Astrocyte of the spinal cord (primary cell): ENCODE measurements around the gene ZNF813.
"Not testable (repeated sequence)": the region's sequence is repeated elsewhere in the genome, so short reads cannot be mapped to it uniquely, and the experiment has no call there.

Experiments used
- DNase-seq: peaks from one replicate; pipeline ENCODE4 v3.0.0; 2011; ENCODE audit warnings: low read depth, low spot score
- H3K4me3 ChIP-seq: 2 replicates; pipeline ENCODE4 v1.5.1; 2011; ENCODE audit warnings: low read depth, mild to moderate bottlenecking, low read length, moderate library complexity
- in situ Hi-C: cut with HindIII; loops from 2 replicates; pipeline ENCODE4 v1.10.0; 2017; ENCODE audit warnings: low sequenced_read_pairs
- TF ChIP-seq, protein P1 (sequence below): IDR thresholded peaks from 2 replicates; pipeline ENCODE4 v1.5.1; 2012; ENCODE audit warnings: low read depth, mild to moderate bottlenecking, low read length, inconsistent platforms

ZNF813 gene

GRCh38 chr19:53466726-53467484 lies 628 bp upstream of the ZNF813 start:
- in situ Hi-C loops, result no loop called here
- DNase-seq, result no peak
- peak overlapping the region; percentile 88 for H3K4me3 ChIP-seq
- TF ChIP-seq, protein P1, sequence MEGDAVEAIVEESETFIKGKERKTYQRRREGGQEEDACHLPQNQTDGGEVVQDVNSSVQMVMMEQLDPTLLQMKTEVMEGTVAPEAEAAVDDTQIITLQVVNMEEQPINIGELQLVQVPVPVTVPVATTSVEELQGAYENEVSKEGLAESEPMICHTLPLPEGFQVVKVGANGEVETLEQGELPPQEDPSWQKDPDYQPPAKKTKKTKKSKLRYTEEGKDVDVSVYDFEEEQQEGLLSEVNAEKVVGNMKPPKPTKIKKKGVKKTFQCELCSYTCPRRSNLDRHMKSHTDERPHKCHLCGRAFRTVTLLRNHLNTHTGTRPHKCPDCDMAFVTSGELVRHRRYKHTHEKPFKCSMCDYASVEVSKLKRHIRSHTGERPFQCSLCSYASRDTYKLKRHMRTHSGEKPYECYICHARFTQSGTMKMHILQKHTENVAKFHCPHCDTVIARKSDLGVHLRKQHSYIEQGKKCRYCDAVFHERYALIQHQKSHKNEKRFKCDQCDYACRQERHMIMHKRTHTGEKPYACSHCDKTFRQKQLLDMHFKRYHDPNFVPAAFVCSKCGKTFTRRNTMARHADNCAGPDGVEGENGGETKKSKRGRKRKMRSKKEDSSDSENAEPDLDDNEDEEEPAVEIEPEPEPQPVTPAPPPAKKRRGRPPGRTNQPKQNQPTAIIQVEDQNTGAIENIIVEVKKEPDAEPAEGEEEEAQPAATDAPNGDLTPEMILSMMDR, result no peak

GRCh38 chr19:53468628-53469027 lies 1.1 kb downstream of the ZNF813 start:
- not testable (repeated sequence) for H3K4me3 ChIP-seq

GRCh38 chr19:53471916-53472315 lies 4.4 kb downstream of the ZNF813 start:
- in situ Hi-C loops, result no loop called here
- TF ChIP-seq, protein P1, result no peak
- DNase-seq, result no peak
- H3K4me3 ChIP-seq, result no peak overlapping the region

More at GRCh38 chr19:53468628-53469027, 1.1 kb downstream of the ZNF813 start:
- in situ Hi-C loops, DNase-seq: not testable (repeated sequence)

DNA sequence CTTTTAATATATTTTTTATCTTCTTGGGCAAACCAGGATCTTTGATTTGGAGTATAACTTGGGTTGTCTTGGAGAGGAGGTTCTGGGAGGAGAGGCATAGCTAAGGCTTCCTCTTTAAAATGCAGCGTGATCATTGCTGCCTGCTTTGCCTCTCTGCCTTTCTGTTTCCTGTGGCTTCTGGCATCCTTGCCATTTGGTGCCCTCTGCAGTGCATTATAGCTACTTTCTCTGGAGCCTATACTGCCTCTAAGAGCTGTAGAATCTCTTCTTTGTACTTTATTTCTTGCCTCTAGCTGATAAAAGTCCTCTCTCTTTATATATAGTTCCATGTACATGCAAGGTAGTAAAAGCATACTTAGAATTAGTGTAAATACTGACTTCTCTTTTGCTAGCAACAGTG lies 7.3 kb downstream of the ZNF813 start:
- DNase-seq, in situ Hi-C loops, H3K4me3 ChIP-seq: not testable (repeated sequence)

DNA sequence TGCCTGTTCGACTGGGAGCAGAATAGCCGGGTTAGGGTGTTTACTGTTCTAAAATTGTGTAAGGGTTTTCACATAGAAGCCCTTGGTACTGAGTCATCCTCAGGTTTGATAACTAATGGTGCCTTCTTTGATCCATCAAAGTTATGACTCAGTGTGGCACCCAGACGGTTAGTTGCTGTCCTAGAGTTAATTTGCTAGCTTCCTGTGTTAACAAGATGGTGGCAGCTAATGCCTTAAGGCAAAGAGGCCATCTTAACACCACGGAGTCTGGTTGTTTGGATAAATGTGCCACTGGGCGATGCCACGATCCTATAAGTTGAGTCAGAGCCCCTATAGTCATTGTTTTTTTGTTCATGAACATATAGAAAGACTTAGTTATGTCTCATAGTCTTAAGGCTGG lies 7.9 kb downstream of the ZNF813 start:
- in situ Hi-C loops, H3K4me3 ChIP-seq, DNase-seq: not testable (repeated sequence)

GRCh38 chr19:53483751-53484150 lies 16.2 kb downstream of the ZNF813 start:
- in situ Hi-C loops, DNase-seq, H3K4me3 ChIP-seq: not testable (repeated sequence)

- H3K4me3 ChIP-seq, result no peak overlapping the region
- no peak for DNase-seq
- in situ Hi-C loops, result no loop called here
- TF ChIP-seq, protein P1, result no peak
Observed at GRCh38 chr19:53485046-53486004, 17.8 kb downstream of the ZNF813 start.

- H3K4me3 ChIP-seq, result no peak overlapping the region
- in situ Hi-C loops, result no loop called here
- TF ChIP-seq, protein P1, result no peak
- no peak for DNase-seq
Observed at GRCh38 chr19:53492153-53492552, 24.6 kb downstream of the ZNF813 start.

DNA sequence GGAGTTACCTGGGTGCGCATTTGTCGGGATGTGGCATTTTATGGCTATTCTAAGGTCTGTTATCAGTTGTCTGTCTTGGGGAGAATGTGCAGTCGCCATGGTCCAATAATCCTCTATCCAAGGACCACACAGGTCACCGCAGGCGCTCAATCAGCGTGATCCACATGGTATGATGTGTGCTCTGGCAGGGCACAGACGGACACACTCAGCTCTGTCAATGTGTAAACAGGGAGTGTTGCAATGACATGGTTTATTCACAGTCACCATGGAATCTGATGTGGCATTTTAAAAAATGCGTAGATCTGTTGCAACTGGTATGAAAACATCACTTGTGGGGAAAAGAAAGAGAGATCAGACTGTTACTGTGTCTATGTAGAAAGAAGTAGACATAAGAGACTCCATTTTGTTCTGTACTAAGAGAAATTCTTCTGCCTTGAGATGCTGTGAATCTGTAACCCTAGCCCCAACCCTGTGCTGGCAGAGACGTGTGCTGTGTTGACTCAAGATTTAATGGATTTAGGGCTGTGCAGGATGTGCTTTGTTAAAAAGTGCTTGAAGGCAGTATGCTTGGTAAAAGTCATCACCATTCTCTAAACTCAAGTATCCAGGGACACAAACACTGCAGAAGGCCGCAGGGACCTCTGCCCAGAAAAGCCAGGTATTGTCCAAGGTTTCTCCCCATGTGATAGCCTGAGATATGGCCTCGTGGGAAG lies 29.9 kb downstream of the ZNF813 start:
- DNase-seq, H3K4me3 ChIP-seq, in situ Hi-C loops: not testable (repeated sequence)

- DNase-seq, H3K4me3 ChIP-seq, in situ Hi-C loops: not testable (repeated sequence)
Observed at GRCh38 chr19:53498024-53498395, 30.5 kb downstream of the ZNF813 start.

DNA sequence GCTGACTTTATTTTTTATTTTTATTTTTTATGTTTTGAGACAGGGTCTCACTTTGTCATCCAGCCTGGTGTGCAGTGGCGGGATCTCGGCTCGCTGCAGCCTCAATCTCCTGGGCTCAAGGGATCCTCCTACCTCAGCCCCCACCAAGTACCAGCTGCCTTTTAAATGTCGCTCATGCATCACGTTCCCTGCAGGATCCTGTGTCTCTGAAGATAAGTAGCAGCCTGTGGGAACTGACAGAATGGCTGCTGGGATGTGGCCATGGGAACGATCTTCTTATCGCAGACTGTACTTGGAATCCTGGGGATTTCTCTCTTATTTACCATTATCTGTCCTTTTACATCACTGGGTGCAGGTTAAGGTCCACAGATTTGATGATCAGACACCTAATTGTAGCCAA lies 35.6 kb downstream of the ZNF813 start:
- H3K4me3 ChIP-seq, DNase-seq, in situ Hi-C loops: not testable (repeated sequence)
